Spinal cord (tissue), 10 donors: Measurements from ENCODE around the gene CGAS. TPM values are rescaled to one million over a fixed set of nuclear protein-coding genes. Genes with fewer than 3 reads are reported as not detected.
"Not testable (repeated sequence)": the region's sequence is repeated elsewhere in the genome, so short reads cannot be mapped to it uniquely, and the experiment has no call there.

Source experiments
- DNase-seq, 6 donors: peaks; one replicate each; pipeline versions ENCODE4 v3.0.0 to v3.0.0-alpha.2; 2013 to 2015; ENCODE audit warnings: low spot score in 6 of 6, low read depth in 4 of 6
- H3K27ac ChIP-seq: one replicate; pipeline ENCODE4 v1.5.1; 2013; ENCODE audit warnings: low read depth, low read length, control low read depth
- H3K27me3 ChIP-seq: one replicate; pipeline ENCODE4 v1.6.1; 2013; ENCODE audit warnings: low read length; ENCODE audit not compliant: control insufficient read depth, insufficient read depth
- H3K36me3 ChIP-seq: one replicate; pipeline ENCODE4 v1.6.1; 2013; ENCODE audit warnings: low read length; ENCODE audit not compliant: control insufficient read depth, insufficient read depth
- H3K4me1 ChIP-seq: one replicate; pipeline ENCODE4 v1.6.1; 2013; ENCODE audit warnings: low read length; ENCODE audit not compliant: control insufficient read depth, insufficient read depth
- H3K4me3 ChIP-seq: one replicate; pipeline ENCODE4 v1.5.1; 2013; ENCODE audit warnings: low read depth, low read length, control low read depth
- H3K9me3 ChIP-seq: one replicate; pipeline ENCODE4 v1.6.1; 2013; ENCODE audit warnings: low read length; ENCODE audit not compliant: control insufficient read depth, insufficient read depth
- WGBS: methylation state at CpG from one replicate; pipeline ENCODE4 v1.1.5; 2013; ENCODE audit warnings: missing lambda C conversion rate; ENCODE audit not compliant: insufficient coverage; 5-methylcytosine and 5-hydroxymethylcytosine counted together
- polyA plus RNA-seq, 2 donors: library from polyadenylated mRNA; unstranded; fragments of 120-200 nt; gene quantifications; one replicate each; pipeline ENCODE4 v1.2.1, GENCODE V29; 2013; ENCODE audit not compliant: insufficient read length in 2 of 2
- small RNA-seq: library from RNA; depleted of rRNA; stranded (forward); fragments of <200 nt; gene quantifications from one replicate; pipeline ENCODE3, GENCODE V24; 2014; ENCODE audit warnings: low replicate concordance
- total RNA-seq, 2 donors: library from RNA; depleted of rRNA in 1 of 2; stranded (reverse); fragments of 120-200 nt in 1 of 2; fragments of >200 nt in 1 of 2; gene quantifications; one replicate each; pipeline versions ENCODE4 v1.2.3 to v1.2.4, GENCODE V29; 2013 to 2014
- donor health status: healthy.

CGAS gene
- total and polyA plus RNA-seq, 4 donors: 2.3 to 7.4 (median 4.2) TPM

DNA sequence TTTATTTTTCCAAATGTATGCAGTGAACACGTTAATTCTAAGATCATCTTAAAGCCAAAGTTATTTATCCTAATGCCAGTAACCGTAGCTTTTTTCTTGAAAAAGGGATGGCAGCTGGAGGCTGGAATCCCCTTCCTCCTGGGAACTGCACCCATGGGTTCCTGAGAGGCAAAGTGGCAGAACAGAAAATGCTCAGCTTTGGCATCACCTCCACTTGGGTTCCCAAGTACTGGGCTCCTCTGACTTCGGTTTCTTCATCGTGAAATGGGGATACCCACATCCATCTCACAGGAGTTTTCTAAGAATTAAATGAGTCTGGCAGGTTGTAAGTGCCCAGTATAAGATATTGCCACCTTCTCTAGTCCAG lies 63.7 kb downstream of the CGAS start:
- 67% methylated on average over 1 of the region's 4 CpGs for WGBS
- Histone ChIP-seq H3K4me3 (peak overlapping the region; percentile 56), H3K27me3 (peaks cover 3% of the 10 kb centered on the region), H3K4me1 (peaks cover 9% of the 10 kb centered on the region), H3K36me3 (no peaks in the 10 kb centered on the region), H3K27ac (no peak overlapping the region), H3K9me3 (no peaks in the 10 kb centered on the region)
- DNase-seq: no peak

DNA sequence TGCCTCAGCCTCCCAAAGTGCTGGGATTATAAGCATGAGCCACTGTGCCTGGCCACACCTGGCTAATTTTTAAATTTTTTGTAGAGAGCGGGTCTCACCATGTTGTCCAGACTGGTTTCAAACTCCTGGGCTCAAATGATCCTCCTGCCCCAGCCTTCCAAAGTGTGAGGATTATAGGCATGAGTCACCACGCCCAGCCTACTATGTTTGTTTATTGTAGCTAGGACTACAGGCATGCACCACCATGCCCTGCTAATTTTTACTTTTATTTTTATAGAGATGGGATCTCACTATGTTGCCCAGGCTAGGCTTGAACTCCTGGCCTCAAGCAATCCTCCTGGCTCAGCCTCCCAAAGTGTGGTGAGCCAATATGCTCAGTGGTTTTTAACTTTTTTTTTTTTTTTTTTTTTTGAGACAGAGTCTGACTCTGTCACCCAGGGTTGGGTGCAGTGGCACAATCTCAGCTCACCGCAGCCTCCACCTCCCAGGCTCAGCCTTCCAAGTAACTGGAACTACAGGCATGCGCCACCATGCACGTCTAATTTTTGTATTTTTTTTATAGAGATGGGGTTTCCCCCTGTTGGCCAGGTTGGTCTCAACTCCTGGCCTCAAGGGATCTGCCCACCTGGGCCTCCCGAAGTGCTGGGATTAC lies 69.5 kb downstream of the CGAS start:
- H3K9me3 ChIP-seq: no peaks in the 10 kb centered on the region
- no peak for DNase-seq
- no peaks in the 10 kb centered on the region for H3K36me3 ChIP-seq
- H3K4me1 ChIP-seq: no peaks in the 10 kb centered on the region
- no peaks in the 10 kb centered on the region for H3K27me3 ChIP-seq
- H3K27ac ChIP-seq: no peak overlapping the region
- no peak overlapping the region for H3K4me3 ChIP-seq
- 100% methylated on average over 2 of the region's 6 CpGs for WGBS

DNA sequence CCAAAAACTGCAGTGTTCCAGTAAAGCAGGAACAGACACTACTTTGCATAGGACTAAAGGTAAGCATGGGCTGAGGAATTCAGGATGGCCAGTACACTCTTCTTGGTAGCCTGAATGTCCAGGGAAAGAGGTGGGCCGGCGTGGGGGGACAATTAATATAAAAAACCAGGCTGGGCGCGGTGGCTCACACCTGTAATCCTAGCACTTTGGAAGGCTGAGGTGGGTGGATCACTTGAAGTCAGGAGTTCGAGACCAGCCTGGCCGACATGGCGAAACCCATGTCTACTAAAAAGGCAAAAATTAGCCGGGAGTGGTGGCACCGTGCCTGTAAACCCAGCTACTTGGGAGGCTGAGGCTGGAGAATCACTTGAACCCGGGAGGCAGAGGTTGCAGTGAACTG lies 70.6 kb downstream of the CGAS start:
- H3K27ac ChIP-seq, DNase-seq, H3K9me3 ChIP-seq, H3K4me1 ChIP-seq, H3K36me3 ChIP-seq, H3K27me3 ChIP-seq, H3K4me3 ChIP-seq: not testable (repeated sequence)
- 91% methylated on average over 9 of the region's 10 CpGs for WGBS

DNA sequence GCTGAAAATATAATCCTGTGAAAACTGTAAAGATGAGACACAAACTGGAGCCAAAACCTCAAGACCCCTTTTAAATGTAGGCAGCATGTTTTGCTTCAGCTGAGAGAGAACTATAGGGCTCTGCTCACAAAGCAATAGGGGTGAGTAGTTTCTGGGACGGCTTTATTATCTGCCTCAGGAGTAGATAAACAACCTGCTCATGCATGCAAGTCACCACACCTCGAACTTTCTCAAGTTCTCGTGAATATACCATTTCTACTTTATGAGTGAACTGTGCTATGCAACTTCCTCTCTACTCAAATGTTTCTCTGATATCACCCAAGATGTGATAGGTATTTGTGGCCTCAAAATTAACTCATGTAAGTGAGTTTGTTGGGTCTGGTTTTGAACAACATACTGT lies 74.9 kb downstream of the CGAS start:
- Histone ChIP-seq H3K27ac (no peak overlapping the region), H3K36me3 (no peaks in the 10 kb centered on the region), H3K9me3 (no peaks in the 10 kb centered on the region), H3K27me3 (no peaks in the 10 kb centered on the region), H3K4me1 (no peaks in the 10 kb centered on the region), H3K4me3 (no peak overlapping the region)
- no CpG with 5 or more reads among the region's 3 CpGs for WGBS
- no peak for DNase-seq

DNA sequence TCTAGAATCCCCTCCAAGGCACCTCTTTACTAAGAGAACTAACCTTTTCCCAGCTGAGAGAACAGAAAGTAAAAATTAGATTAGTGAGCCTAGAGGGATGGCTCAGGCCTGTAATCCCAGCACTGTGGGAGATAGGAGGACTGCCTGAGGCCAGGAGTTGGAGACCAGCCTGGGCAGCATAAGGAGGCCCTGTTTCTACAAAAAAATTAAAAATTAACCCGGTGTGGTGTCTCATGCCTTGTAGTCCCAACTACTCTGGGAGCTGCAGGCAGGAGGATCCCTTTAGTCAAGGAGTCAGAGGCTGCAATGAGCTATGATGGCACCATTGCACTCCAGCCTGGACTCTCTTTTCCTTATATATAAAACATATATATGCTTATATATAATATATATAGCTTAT lies 76.9 kb downstream of the CGAS start:
- DNase-seq: no peak
- Histone ChIP-seq H3K27me3 (no peaks in the 10 kb centered on the region), H3K9me3 (peaks cover 3% of the 10 kb centered on the region), H3K36me3 (no peaks in the 10 kb centered on the region), H3K4me1 (no peaks in the 10 kb centered on the region), H3K27ac (no peak overlapping the region), H3K4me3 (no peak overlapping the region)
- 50% methylated on average over 1 of the region's 1 CpG for WGBS

Small RNA genes lying within 50 kb of the gene (small RNA-seq; reads per million reads assigned to genes)
- gene RN7SL827P (not detected), gene RNU6-975P (not detected)

Other genes with a start within 250 kb of the CGAS start
- gene KHDC1L, start 226.8 kb downstream of the CGAS start, total RNA-seq: under 1 TPM in 1 of 2 donors, not detected in 1; 0.83 TPM
- 1 to 10 TPM; 1.6 to 2.0 TPM for gene KHDC1L, start 226.8 kb downstream of the CGAS start, polyA plus RNA-seq
- gene KHDC1, start 189.1 kb downstream of the CGAS start, total RNA-seq: 1 to 10 TPM; 5.0 to 7.2 TPM
- 10 to 100 TPM; 17.7 to 19.4 TPM for gene KHDC1, start 189.1 kb downstream of the CGAS start, polyA plus RNA-seq
- gene DPPA5, start 98.0 kb downstream of the CGAS start, total RNA-seq: not detected
- not detected for gene DPPA5, start 98.0 kb downstream of the CGAS start, polyA plus RNA-seq
- gene KHDC3L, start 89.6 kb downstream of the CGAS start, total RNA-seq: under 1 TPM in 1 of 2 donors, not detected in 1; 0.17 TPM
- gene KHDC3L, start 89.6 kb downstream of the CGAS start, polyA plus RNA-seq: under 1 TPM; 0.53 to 0.59 TPM
- gene OOEP, start 82.4 kb downstream of the CGAS start, total RNA-seq: under 1 TPM in 1 of 2 donors, not detected in 1; 0.11 TPM
- gene OOEP, start 82.4 kb downstream of the CGAS start, polyA plus RNA-seq: not detected
- gene DDX43, start 57.5 kb downstream of the CGAS start, total RNA-seq: 1 to 10 TPM in 1 of 2 donors, under 1 TPM in 1; 0.59 to 1.5 TPM
- gene DDX43, start 57.5 kb downstream of the CGAS start, polyA plus RNA-seq: under 1 TPM; 0.65 to 0.99 TPM
- gene MTO1, start 9.4 kb upstream of the CGAS start, total RNA-seq: 10 to 100 TPM; 25.9 to 31.4 TPM
- gene MTO1, start 9.4 kb upstream of the CGAS start, polyA plus RNA-seq: 10 to 100 TPM; 18.3 to 19.4 TPM
- over 10,000 TPM; 11,648 to 18,703 TPM for gene EEF1A1, start 68.7 kb upstream of the CGAS start, total RNA-seq
- gene EEF1A1, start 68.7 kb upstream of the CGAS start, polyA plus RNA-seq: 1,000 to 10,000 TPM; 8,316 to 9,435 TPM
- 10 to 100 TPM; 19.0 to 33.4 TPM for gene SLC17A5, start 201.7 kb upstream of the CGAS start, total RNA-seq
- 10 to 100 TPM; 12.5 to 13.1 TPM for gene SLC17A5, start 201.7 kb upstream of the CGAS start, polyA plus RNA-seq
- gene CD109, start 243.9 kb upstream of the CGAS start, total RNA-seq: 10 to 100 TPM; 11.5 to 14.7 TPM
- 1 to 10 TPM; 4.1 to 6.4 TPM for gene CD109, start 243.9 kb upstream of the CGAS start, polyA plus RNA-seq